AG09319 (cell line): ENCODE results near the gene CFAP45.

Experiments
- DNase-seq: peaks from one replicate; pipeline ENCODE4 v3.0.0-alpha.2; 2010; ENCODE audit warnings: low read depth; ENCODE audit errors: extremely low read depth
- TF ChIP-seq, protein P1 (sequence below): IDR thresholded peaks from 2 replicates; pipeline ENCODE4 v1.5.1; 2011; ENCODE audit warnings: low read depth, mild to moderate bottlenecking, inconsistent platforms, low read length, moderate library complexity

CFAP45 gene

DNA sequence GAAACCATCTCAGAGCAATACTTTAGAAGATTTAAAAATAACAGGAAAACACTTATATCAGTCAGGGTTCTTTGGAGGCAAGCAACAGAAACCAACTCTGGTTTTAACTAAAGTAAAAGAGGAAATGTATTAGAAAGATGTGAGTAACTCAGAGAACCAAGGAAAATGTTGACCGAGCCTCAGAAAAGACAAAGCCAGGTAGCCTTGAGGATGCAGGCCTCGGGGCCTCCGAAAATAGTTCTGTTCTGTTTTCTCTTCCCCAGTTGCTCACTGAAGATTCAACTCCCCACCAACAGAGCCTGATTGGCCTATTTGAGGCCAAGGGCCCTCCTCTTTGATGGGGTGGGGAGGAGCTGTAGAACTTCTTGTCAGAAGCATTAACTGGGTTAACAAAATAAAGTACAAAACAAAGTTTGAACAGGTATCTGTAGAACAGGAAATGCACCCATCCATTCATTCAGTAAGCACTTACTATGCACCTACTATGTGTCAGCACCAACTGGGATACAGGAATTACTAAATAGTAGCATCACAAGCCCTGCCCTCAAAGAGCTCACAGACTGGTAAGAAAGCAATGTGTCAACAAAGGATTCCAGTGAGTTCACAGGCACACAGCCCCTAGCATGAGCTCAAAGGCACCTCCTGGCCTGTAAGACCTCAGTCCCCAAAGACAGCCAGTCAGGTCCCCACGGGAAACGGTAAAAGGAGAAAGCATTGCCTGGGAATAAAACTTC lies 60.7 kb downstream of the CFAP45 start:
- TF ChIP-seq, protein P1, sequence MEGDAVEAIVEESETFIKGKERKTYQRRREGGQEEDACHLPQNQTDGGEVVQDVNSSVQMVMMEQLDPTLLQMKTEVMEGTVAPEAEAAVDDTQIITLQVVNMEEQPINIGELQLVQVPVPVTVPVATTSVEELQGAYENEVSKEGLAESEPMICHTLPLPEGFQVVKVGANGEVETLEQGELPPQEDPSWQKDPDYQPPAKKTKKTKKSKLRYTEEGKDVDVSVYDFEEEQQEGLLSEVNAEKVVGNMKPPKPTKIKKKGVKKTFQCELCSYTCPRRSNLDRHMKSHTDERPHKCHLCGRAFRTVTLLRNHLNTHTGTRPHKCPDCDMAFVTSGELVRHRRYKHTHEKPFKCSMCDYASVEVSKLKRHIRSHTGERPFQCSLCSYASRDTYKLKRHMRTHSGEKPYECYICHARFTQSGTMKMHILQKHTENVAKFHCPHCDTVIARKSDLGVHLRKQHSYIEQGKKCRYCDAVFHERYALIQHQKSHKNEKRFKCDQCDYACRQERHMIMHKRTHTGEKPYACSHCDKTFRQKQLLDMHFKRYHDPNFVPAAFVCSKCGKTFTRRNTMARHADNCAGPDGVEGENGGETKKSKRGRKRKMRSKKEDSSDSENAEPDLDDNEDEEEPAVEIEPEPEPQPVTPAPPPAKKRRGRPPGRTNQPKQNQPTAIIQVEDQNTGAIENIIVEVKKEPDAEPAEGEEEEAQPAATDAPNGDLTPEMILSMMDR = no peak
- no peak for DNase-seq

GRCh38 chr1:159838715-159839114 lies 61.2 kb downstream of the CFAP45 start:
- TF ChIP-seq, protein P1 = no peak
- DNase-seq = no peak

- TF ChIP-seq, protein P1 = no peak; the same call in 1 of the 2 replicates
- DNase-seq = no peak
Observed at GRCh38 chr1:159835862-159836525, 64.0 kb downstream of the CFAP45 start.

- TF ChIP-seq, protein P1 = no peak
- no peak for DNase-seq
Observed at GRCh38 chr1:159835356-159835755, 64.6 kb downstream of the CFAP45 start.

DNA sequence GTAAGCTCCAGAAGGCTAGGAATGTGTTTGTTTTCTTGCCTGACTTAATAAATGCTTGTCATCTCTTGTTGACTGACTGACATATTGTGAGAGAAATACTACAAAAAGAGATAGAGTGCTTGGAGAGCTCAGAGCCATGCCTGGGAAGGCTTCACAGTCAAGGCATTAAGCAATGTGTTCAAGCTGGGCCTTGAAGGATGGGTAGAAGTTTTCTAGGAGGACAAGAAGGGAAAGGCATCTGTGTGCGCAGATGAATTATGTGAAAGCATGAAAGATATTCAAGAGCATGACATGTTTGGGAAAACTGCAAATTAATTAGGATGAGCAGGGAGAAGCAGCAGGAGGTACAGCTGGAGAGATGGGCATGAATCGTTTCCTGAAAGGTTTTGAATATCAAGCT lies 67.7 kb downstream of the CFAP45 start:
- no peak for DNase-seq
- TF ChIP-seq, protein P1 = no peak

DNA sequence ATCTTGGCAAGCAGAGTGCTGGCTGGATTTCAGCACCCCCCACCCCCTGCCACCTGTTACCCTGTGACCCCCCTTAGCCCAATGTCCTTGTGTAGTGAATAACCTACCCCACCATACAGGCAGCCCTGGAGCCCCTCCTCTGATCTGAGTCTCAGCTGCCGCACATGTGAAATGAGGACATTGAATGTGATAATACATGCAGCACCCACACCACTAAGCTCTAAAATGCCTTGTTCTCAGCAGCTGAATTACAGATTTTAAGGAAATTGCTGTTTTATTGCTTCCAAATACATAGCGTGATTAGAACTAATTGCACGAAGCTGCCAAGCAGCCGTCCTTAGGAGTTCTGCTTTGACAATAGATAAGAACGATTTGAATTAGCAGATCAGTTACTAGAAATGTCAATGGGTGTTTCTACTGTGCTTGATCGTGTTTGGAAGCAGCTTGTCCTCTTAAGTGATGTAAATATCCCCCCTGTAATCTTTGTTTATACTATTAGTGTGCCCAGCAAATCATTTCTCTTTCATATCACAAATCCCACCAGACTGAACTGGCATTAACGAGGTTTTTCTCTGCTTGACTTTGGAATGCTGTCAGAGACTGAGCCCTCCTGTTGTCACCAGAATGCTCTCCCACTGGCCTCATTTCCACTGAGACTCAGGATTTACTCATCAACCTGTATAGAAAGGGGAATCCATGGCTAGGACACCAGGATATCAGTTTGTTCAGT lies 68.4 kb downstream of the CFAP45 start:
- TF ChIP-seq, protein P1 = no peak
- no peak for DNase-seq

DNA sequence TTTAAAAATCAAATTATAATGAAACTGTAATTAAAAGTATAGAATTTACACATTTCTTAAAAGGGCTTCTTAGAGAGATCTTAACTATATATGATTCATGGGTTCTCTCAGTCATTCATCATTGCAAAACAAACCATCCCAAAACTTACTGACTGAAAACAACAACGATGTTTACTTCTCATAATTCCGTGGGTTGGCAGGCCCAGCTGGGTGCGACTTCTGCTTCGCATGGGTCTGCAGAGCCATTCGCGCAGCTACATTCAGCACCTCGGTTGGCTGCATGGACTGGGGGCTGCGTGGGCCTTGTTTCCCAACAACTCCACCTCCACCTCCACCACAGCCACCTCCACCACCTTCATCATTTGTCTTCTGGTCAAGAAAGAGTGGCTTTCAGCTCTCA lies 69.2 kb downstream of the CFAP45 start:
- TF ChIP-seq, protein P1 = no peak
- DNase-seq = no peak
